Skeletal muscle tissue (tissue), 4 donors: ENCODE measurements around the gene OVCH2. TPM values are rescaled to one million over a fixed set of nuclear protein-coding genes. Genes with fewer than 3 reads are reported as not detected.
A peak's percentile ranks its signal among the peaks of the same experiment; 100 is the strongest.
"Not testable (repeated sequence)": the region's sequence is repeated elsewhere in the genome, so short reads cannot be mapped to it uniquely, and the experiment has no call there.

Experiments
- H3K27ac ChIP-seq: one replicate; pipeline ENCODE4 v1.7.0; 2013; ENCODE audit warnings: mild to moderate bottlenecking, low read depth, low read length, inconsistent platforms
- H3K27me3 ChIP-seq, 3 donors: one replicate each; pipeline ENCODE4 v1.7.0; 2013; ENCODE audit warnings: low read length in 3 of 3; ENCODE audit not compliant: control insufficient read depth in 3 of 3, insufficient read depth in 3 of 3
- H3K36me3 ChIP-seq, 3 donors: one replicate each; pipeline ENCODE4 v1.7.0; 2013; ENCODE audit warnings: low read length in 3 of 3; ENCODE audit not compliant: control insufficient read depth in 3 of 3, insufficient read depth in 3 of 3
- H3K4me1 ChIP-seq, 3 donors: one replicate each; pipeline ENCODE4 v1.7.0; 2013; ENCODE audit warnings: low read length in 3 of 3, mild to moderate bottlenecking in 3 of 3; ENCODE audit not compliant: control insufficient read depth in 3 of 3, insufficient read depth in 3 of 3
- H3K4me3 ChIP-seq, 3 donors: one replicate each; pipeline ENCODE4 v1.7.0; 2013; ENCODE audit warnings: low read length in 3 of 3
- H3K9ac ChIP-seq, 3 donors: one replicate each; pipeline ENCODE4 v1.7.0; 2013; ENCODE audit warnings: low read length in 3 of 3, mild to moderate bottlenecking in 3 of 3, moderate library complexity in 2 of 3, low read depth in 1 of 3
- H3K9me3 ChIP-seq, 3 donors: one replicate each; pipeline ENCODE4 v1.7.0; 2013; ENCODE audit warnings: low read length in 3 of 3; ENCODE audit not compliant: control insufficient read depth in 3 of 3
- total RNA-seq: library from RNA; depleted of rRNA; stranded (reverse); fragments of >200 nt; gene quantifications from one replicate; pipeline ENCODE4 v1.2.3, GENCODE V29; 2014
- donor health status: Osteomylitis.

Gene OVCH2
- total RNA-seq, 1 donor from 2014 or later: not detected

DNA sequence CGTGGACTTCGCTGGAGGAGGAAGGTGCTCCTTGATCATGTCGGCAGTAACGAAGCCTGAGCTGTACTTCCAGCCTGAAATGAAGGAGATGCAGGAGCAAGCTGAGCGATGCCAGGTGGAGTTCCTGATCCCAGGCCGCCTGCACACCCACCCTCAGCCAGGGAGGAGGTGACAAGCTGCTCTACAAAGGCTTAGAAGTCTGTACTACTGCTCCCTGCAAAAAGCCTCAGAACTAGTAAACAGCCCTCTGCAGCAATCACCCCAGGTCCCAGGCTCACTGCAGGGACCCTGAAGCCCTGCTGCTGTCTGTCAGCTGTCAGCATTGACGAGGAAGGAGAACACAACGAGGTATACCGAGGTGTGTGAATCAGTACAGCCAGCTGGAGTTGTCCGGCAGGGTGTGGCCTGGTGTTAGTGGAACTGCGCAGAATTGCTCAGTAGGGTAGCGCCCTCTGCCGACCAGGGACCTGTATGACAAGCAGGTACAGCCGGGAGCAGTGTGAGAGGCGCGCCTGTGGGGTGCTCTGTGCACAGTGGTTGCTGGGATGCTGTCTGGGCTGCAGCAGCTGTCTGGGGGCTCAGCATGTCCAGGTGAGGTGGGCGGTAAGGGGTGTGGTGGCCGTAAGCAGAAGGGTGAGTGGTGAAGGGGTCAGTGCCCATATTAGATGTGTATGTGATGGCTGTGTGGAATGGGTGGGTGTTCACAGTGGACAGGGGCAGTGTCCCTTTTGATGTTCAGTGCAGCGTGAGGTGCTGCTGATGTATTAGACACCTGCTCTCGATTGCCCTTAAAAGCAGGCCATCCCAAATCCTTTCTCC, 40.6 kb downstream of the OVCH2 start:
- peaks cover 0 to 5% (median 4%) of the 10 kb centered on the region in 3 donors for H3K4me1 ChIP-seq
- no peak overlapping the region for H3K9ac ChIP-seq
- H3K27ac ChIP-seq: no peak overlapping the region
- H3K36me3 ChIP-seq: peaks cover 17 to 31% (median 25%) of the 10 kb centered on the region in 3 donors
- no peaks in the 10 kb centered on the region for H3K9me3 ChIP-seq
- no peaks in the 10 kb centered on the region for H3K27me3 ChIP-seq
- no peak overlapping the region for H3K4me3 ChIP-seq

DNA sequence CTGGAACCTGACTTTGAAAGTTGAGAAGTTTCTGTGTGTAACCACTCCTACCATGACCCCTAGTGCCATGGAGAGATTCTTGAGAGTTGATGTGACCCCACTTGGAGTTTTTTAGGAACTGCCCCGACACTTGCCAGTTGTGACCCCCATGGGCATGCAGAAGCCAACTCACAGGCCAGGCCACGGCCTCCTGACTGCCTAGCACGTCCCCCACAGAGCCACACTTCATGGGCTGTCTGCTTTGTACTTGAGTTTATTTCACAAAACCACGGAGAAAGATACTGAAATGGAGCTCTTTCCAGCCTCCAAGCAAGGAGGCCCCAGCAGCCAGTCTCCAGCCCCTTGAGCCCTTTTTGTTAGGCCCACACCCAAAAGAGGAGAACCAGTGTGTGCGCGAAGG, 41.4 kb downstream of the OVCH2 start:
- Histone ChIP-seq H3K36me3 (peaks cover 17 to 31% (median 25%) of the 10 kb centered on the region in 3 donors), H3K9me3 (no peaks in the 10 kb centered on the region), H3K27me3 (no peaks in the 10 kb centered on the region), H3K27ac (no peak overlapping the region), H3K4me3 (no peak overlapping the region), H3K9ac (no peak overlapping the region), H3K4me1 (peaks cover 0 to 5% (median 4%) of the 10 kb centered on the region in 3 donors)

DNA sequence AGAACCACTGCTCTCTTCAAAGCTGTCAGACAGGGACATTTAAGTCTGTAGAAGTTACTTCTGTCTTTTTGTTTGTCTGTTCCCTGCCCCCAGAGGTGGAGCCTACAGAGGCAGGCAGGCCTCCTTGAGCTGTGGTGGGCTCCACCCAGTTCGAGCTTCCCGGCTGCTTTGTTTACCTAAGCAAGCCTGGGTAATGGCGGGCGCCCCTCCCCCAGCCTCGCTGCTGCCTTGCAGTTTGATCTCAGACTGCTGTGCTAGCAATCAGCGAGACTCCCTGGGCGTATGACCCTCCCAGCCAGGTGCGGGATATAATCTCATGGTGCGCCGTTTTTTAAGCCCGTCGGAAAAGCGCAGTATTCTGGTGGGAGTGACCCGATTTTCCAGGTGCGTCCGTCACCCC, 42.7 kb downstream of the OVCH2 start:
- H3K4me1 ChIP-seq, H3K4me3 ChIP-seq: not testable (repeated sequence)

DNA sequence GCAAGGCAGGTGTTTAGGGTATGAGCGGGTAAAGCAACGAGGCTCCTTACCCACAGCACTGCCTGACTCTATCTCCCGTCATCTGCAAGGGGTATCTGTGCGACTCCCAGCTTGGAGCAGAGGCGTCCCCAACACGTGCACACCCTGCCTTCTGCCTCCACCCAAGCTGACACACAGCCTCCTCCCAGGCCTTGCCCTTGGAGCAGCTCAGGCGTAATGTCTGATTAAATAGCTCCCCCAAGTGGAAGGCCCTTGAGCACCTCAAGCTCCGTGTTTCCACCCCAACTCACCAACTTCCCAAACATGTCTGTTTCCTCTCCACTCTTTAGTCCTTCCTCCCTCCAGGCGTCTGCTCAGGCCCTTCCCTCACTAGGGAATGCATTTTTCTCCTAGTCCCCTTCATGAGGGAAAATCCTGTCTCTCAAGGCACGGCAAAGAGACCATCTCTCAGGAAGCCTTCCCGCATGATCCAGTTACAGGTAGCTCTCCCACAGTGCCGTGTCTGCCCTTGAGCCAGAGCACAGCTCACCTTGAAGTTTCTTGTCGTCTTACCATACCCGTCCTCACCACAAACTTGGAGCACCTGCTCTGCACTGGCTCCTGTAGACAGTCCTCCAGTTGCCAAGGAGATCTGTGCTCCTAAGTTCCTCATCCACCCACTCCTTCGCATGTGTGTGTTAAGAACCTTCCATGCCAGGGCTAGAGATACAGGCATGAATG, 48.8 kb downstream of the OVCH2 start:
- no peak overlapping the region for H3K27ac ChIP-seq
- peaks cover 42 to 52% (median 45%) of the 10 kb centered on the region in 3 donors for H3K36me3 ChIP-seq
- H3K4me3 ChIP-seq: no peak overlapping the region
- no peaks in the 10 kb centered on the region for H3K27me3 ChIP-seq
- no peaks in the 10 kb centered on the region for H3K9me3 ChIP-seq
- no peaks in the 10 kb centered on the region for H3K4me1 ChIP-seq
- no peak overlapping the region for H3K9ac ChIP-seq

More for the DNA sequence above, 42.7 kb downstream of the OVCH2 start:
- not testable (repeated sequence) for H3K27ac ChIP-seq, H3K27me3 ChIP-seq, H3K9me3 ChIP-seq, H3K9ac ChIP-seq
- peaks cover 17 to 27% (median 22%) of the 10 kb centered on the region in 3 donors for H3K36me3 ChIP-seq

DNA sequence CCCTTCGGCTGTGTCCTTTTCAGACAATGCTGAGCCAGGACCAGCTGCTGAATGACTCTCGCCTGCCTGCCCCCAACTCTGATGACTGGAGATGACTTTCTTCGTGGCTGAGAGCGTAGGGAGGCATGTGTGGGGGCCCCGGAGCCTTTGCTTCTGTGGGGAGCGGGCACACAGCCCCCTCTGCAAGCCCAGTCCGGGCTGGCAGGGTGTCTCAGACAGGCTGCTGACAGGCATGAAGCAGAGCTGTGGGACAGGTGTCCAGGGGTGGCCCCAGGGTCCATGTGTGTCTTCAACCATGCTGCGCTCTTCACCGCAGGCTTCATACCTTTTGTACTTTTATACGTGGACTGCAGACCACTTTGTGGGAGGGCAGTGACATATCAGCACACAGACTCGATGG, 49.6 kb downstream of the OVCH2 start:
- no peak overlapping the region for H3K9ac ChIP-seq
- H3K4me3 ChIP-seq: no peak overlapping the region
- H3K9me3 ChIP-seq: no peaks in the 10 kb centered on the region
- H3K27ac ChIP-seq: no peak overlapping the region
- H3K36me3 ChIP-seq: peaks cover 50 to 59% (median 53%) of the 10 kb centered on the region in 3 donors
- H3K4me1 ChIP-seq: no peaks in the 10 kb centered on the region
- H3K27me3 ChIP-seq: no peaks in the 10 kb centered on the region

DNA sequence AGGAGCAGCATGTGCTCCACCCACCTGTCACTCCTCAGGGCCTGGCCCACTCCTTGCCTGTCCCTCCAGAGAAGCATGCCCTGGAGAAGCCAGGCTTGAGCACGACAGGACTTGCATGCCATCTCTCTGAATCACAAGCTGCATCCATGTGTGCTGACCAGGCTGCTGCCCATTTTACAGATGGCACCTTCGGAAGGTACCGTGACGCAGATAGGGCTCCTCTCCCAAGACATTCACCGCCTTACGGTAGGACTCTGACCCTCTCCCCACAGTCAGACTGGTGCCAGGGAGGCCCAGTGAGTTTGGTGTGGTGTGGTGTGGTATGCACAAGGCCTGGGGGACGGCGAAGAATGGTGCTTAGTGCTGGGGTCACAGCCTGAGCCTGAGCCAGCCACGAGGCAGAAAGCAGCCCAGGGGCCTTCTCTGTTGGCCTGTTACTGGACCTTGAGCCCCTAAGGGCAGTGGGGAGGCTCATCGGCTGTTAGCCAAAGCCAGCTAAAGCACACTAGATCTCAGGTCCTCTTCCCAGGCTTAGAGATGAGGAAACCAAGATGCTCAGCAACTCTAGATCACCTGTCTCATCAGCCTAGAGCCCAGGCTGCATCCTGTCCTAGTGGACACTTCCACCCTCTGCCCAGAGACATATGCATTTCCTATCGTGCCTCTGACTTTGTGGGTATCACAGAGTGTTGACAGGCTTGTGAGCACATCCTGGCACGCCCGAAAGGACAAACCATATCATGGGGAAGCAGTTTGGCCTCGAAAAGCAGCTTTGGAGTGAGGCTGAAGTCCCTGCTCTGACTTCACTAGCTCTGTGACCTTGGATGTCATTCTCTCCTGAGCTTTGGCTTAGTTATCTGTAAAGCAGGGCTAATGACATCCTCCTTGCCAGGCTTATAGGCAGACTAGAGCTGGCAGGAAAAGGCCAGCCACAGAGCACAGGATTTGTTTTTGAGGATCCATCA, 50.7 kb downstream of the OVCH2 start:
- Histone ChIP-seq H3K27ac (no peak overlapping the region), H3K36me3 (peaks cover 61 to 71% (median 65%) of the 10 kb centered on the region in 3 donors)

DNA sequence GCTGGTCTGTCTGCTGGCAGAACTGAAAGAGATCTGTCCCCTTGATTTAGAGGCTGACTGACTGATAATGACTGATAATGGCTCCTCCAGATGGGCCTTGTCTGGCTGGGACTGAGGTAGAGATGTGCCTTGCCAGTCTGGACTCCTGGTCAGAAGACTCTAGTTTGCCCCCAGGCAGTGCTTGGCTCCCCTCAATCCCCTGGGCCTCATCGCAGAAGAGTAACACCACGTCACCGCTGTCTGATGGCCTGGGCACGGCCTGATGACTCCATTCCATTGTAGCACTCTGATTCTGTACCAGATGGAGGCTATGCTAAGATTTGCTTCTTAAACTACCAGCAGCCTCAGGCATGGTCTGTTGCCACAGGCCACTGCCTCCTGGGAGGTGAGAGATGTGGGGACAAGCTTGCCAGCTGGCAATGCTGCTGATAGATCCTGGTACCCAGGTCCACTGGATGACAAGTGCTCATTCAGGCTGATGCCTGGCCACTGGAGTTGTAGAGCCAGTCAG, 52.0 kb downstream of the OVCH2 start:
- Histone ChIP-seq H3K27me3 (no peaks in the 10 kb centered on the region), H3K9me3 (no peaks in the 10 kb centered on the region), H3K4me3 (no peak overlapping the region), H3K36me3 (peaks cover 74 to 84% (median 77%) of the 10 kb centered on the region in 3 donors), H3K27ac (no peak overlapping the region), H3K9ac (no peak overlapping the region), H3K4me1 (no peaks in the 10 kb centered on the region)

More for the DNA sequence above, 50.7 kb downstream of the OVCH2 start:
- Histone ChIP-seq H3K4me3 (no peak overlapping the region), H3K27me3 (no peaks in the 10 kb centered on the region), H3K9ac (peak overlapping the region in 1 of 3 donors; percentile 3), H3K9me3 (no peaks in the 10 kb centered on the region), H3K4me1 (no peaks in the 10 kb centered on the region)

DNA sequence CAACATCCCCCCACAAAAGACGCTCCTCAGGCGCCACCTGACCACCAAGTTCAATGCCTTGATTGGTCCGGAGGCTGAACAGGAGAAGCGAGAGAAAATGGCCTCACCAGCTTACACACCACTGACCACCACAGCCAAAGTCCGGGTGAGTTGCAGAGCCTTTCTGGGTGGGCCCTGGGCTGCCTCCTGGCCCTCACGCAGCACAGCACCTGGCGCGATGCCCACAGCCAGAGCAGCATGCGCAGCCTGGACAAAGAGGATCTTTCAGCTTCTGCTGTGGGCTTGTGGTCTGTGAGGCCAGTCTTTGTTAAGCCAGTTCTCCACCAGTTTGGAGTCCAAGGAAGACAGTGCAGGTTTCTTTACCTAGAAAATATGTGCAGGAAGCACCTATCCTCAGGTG, 54.6 kb downstream of the OVCH2 start:
- no peaks in the 10 kb centered on the region for H3K9me3 ChIP-seq
- no peak overlapping the region for H3K4me3 ChIP-seq
- no peaks in the 10 kb centered on the region for H3K27me3 ChIP-seq
- no peaks in the 10 kb centered on the region for H3K4me1 ChIP-seq
- peaks cover 77 to 83% (median 81%) of the 10 kb centered on the region in 3 donors for H3K36me3 ChIP-seq
- H3K9ac ChIP-seq: no peak overlapping the region
- no peak overlapping the region for H3K27ac ChIP-seq

DNA sequence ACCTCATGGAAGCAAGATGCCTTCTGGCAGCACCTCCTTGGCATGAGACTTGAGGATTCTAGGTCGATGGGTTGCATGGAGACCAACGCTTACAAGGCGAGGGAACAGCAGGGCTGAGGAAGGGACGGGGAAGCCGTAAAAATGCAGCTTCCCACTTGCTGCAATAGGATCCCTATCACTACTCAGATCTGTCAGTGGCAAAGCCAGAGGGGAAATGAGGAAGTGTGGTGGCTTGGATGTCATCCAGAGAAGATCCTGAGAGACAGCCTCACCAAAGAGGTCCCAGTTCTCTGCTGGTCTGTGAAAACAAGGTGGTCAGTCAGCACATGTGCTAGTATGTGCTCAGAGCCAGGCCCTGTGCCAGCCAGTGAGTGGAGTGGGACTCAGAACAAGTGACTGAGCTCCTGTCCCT, 55.1 kb downstream of the OVCH2 start:
- H3K27me3 ChIP-seq: no peaks in the 10 kb centered on the region
- no peak overlapping the region for H3K27ac ChIP-seq
- H3K36me3 ChIP-seq: peaks cover 75 to 81% (median 80%) of the 10 kb centered on the region in 3 donors
- no peak overlapping the region for H3K9ac ChIP-seq
- H3K9me3 ChIP-seq: no peaks in the 10 kb centered on the region
- H3K4me3 ChIP-seq: no peak overlapping the region
- H3K4me1 ChIP-seq: no peaks in the 10 kb centered on the region
